HepG2 (cell line): Measurements from ENCODE around the gene PSMD1. TPM values are rescaled to one million over a fixed set of nuclear protein-coding genes. Genes with fewer than 3 reads are reported as not detected.
A peak's percentile ranks its signal among the peaks of the same experiment; 100 is the strongest.

ENCODE experiments used
- ATAC-seq: fragments of 200-7000 bp; cut with Tn5 transposase; 3 replicates; pipeline ENCODE4 v1.9.1; 2020; ENCODE audit warnings: mild to moderate bottlenecking, moderate library complexity
- BruUV-seq: library from RNA; stranded (reverse); fragments of 400-500 nt; replicated peaks from 2 replicates; lab custom pipeline; 2021; lab: Mats Ljungman, UMichigan
- CTCF ChIA-PET: fragments of 300-600 bp; formaldehyde crosslinking; extraction: SDS; loops from one replicate; lab custom pipeline; 2021; ENCODE audit warnings: low total read pairs, inconsistent platforms, low intra/inter-chr PET ratio; lab: Yijun Ruan, JAX
- POLR2A ChIA-PET: fragments of 350-600 bp; sonication (Branson Sonifier 250); formaldehyde crosslinking; loops from one replicate; lab custom pipeline; 2020; ENCODE audit warnings: antibody characterized with exemption, inconsistent platforms; lab: Yijun Ruan, JAX
- DNase-seq: peaks from one replicate; pipeline ENCODE4 v3.0.0-alpha.2; 2015; ENCODE audit warnings: low spot score
- FAIRE-seq: peaks from 3 replicates; lab custom pipeline; 2011; peaks lifted over from hg19 to GRCh38; lab: Jason Lieb, UNC
- H2AFZ ChIP-seq: one replicate; pipeline ENCODE4 v1.6.1; 2011; ENCODE audit warnings: low read length, inconsistent platforms
- H3K27ac ChIP-seq: fragments of 300-600 bp; 3 replicates; pipeline ENCODE4 v1.8.0; 2011; ENCODE audit warnings: mixed run types, mild to moderate bottlenecking, mixed read lengths, low read length, inconsistent platforms; ENCODE audit not compliant: insufficient read depth; ENCODE audit errors: extremely low read length
- H3K27me3 ChIP-seq, 2 experiments: fragments of 200-600 bp in 1 of 2; 2 replicates in 1 of 2; 3 replicates in 1 of 2; pipeline versions ENCODE4 v1.6.0 to v1.8.0; 2011; ENCODE audit warnings: low read length in 2 of 2, mild to moderate bottlenecking in 2 of 2, moderate library complexity in 2 of 2, inconsistent platforms in 1 of 2; ENCODE audit not compliant: insufficient read depth in 2 of 2, control insufficient read depth in 1 of 2
- H3K36me3 ChIP-seq, 2 experiments: fragments of 200-600 bp in 1 of 2; replicated peaks in 1 of 2; 2 replicates in 1 of 2; 3 replicates in 1 of 2; pipeline versions ENCODE4 v1.5.1 to v1.8.0; 2011; ENCODE audit warnings: low read length in 2 of 2, inconsistent platforms in 1 of 2; ENCODE audit not compliant: insufficient read depth in 2 of 2, control insufficient read depth in 1 of 2
- H3K4me1 ChIP-seq: 2 replicates; pipeline ENCODE4 v1.5.1; 2012; ENCODE audit warnings: low read length, inconsistent platforms; ENCODE audit not compliant: insufficient read depth
- H3K4me2 ChIP-seq: 2 replicates; pipeline ENCODE4 v1.6.0; 2011; ENCODE audit warnings: low read depth, low read length, inconsistent platforms
- H3K4me3 ChIP-seq, 3 experiments: fragments of 200-600 bp in 1 of 3; sonication (generic), shearing (Covaris generic) in 1 of 3; replicated peaks in 1 of 3; 2 replicates each; pipeline ENCODE4 v1.5.1; 2011 to 2016; ENCODE audit warnings: low read length in 3 of 3, inconsistent platforms in 2 of 3, low read depth in 2 of 3, mild to moderate bottlenecking in 2 of 3, control low read depth in 1 of 3, mixed read lengths in 1 of 3; ENCODE audit not compliant: insufficient read depth in 1 of 3
- H3K79me2 ChIP-seq: one replicate; pipeline ENCODE4 v1.6.1; 2011; ENCODE audit warnings: low read length, inconsistent platforms; ENCODE audit not compliant: insufficient read depth
- H3K9ac ChIP-seq: 2 replicates; pipeline ENCODE4 v1.6.0; 2011; ENCODE audit warnings: mild to moderate bottlenecking, low read depth, low read length, inconsistent platforms; ENCODE audit not compliant: insufficient read depth
- H3K9me3 ChIP-seq: 2 replicates; pipeline ENCODE4 v1.5.1; 2012; ENCODE audit warnings: mild to moderate bottlenecking, low read length
- H4K20me1 ChIP-seq: 2 replicates; pipeline ENCODE4 v1.6.0; 2011; ENCODE audit warnings: inconsistent platforms, mild to moderate bottlenecking, low read length, moderate library complexity; ENCODE audit not compliant: insufficient read depth
- MBD4 ChIP-seq: IDR thresholded peaks from 2 replicates; pipeline ENCODE4 v1.6.1; 2012; ENCODE audit warnings: low read length, inconsistent platforms, borderline replicate concordance
- MTF2 ChIP-seq: sonication (generic); formaldehyde crosslinking; IDR thresholded peaks from 2 replicates; pipeline ENCODE4 v1.5.0; 2020; ENCODE audit warnings: missing genetic modification reagents, borderline replicate concordance
- SIN3A ChIP-seq: IDR thresholded peaks from 2 replicates; pipeline ENCODE4 v1.6.1; 2011; ENCODE audit warnings: low read depth, mild to moderate bottlenecking, control low read depth, low read length, borderline replicate concordance
- WGBS: methylation state at CpG from one replicate; pipeline ENCODE4 v1.1.6; 2017; ENCODE audit warnings: low lambda C conversion rate; 5-methylcytosine and 5-hydroxymethylcytosine counted together
- in situ Hi-C: cut with HindIII; loops from 2 replicates; pipeline ENCODE4 v1.10.0; 2017; ENCODE audit warnings: low pct_unique_long_range_greater_than_20kb; ENCODE audit not compliant: extremely low pct_ligation_motif_present
- intact Hi-C: fragments of 100-400 bp; cut with micrococcal nuclease; formaldehyde crosslinking; loops from one replicate; pipeline ENCODE4 v1.10.0; 2022; ENCODE audit not compliant: unreplicated experiment
- polyA plus RNA-seq, 8 experiments: library from polyadenylated mRNA; depleted of rRNA in 3 of 8; stranded (reverse) in 7 of 8; unstranded in 1 of 8; fragments of >200 nt; fragmentation: Illumina TruSeq in 4 of 8; extraction: Trizol in 4 of 8; gene quantifications; 2 replicates each; pipeline versions ENCODE4 v1.2.1 to v1.2.3, GENCODE V29; 2011 to 2016; ENCODE audit warnings: low read depth in 4 of 8, missing spikeins in 1 of 8, mixed read lengths in 1 of 8; ENCODE audit not compliant: insufficient read depth in 1 of 8
- total RNA-seq, 5 experiments: library from RNA; depleted of rRNA; stranded (reverse); fragments of >200 nt; fragmentation: Illumina TruSeq; extraction: Trizol; gene quantifications; 2 replicates each; pipeline ENCODE4 v1.2.3, GENCODE V29; 2016; ENCODE audit warnings: low read depth in 1 of 5
- TF ChIP-seq, protein P1 (sequence below): sonication (generic); formaldehyde crosslinking; IDR thresholded peaks from 2 replicates; pipeline ENCODE4 v1.4.0; 2020; ENCODE audit warnings: missing genetic modification reagents
- TF ChIP-seq, protein P2 (sequence below): sonication (generic); formaldehyde crosslinking; IDR thresholded peaks from 2 replicates; pipeline ENCODE4 v1.4.0; 2020; ENCODE audit warnings: mild to moderate bottlenecking, missing genetic modification reagents
- TF ChIP-seq, protein P3 (sequence below): sonication (generic); formaldehyde crosslinking; IDR thresholded peaks from 2 replicates; pipeline ENCODE4 v1.8.0; 2022; ENCODE audit warnings: missing genetic modification reagents, low read depth, mild to moderate bottlenecking, borderline replicate concordance

PSMD1 gene
- total and polyA plus RNA-seq, 2 of the 13 experiments (the other 11 are each of a cell fraction or from before 2014, with no cell fraction given), result 136 to 191 TPM

DNA sequence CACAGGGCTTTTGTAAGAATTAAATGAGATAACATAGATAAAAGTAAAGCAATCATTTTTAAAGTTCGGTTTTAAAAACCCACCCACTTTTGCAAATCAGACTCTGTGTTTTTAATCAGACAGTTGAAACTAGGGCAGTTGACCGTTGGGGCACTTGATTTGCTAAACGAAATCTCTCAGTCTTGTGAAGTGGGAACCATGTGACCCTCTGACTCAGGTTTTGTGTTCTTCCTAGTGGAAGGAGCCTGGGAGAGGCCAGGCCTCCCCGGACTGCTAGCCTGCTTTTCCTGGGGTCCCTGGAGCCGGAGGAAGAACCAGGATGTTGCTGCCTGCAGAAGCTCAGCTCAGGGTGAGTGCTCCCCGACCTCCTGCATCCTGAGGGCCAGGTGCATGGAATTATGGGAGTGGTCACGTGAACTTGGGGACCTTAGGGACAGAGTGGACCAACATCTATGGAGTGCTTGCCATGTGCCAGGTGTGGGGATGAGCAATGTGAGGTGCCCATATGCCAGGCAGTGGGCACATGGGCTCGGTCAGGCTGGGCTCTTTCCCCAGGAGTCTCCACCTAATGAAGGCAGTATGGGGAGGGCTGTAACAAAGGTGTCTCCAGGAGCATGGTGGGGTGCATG, 15.5 kb upstream of the PSMD1 start (continued):
- TF ChIP-seq, protein P1, sequence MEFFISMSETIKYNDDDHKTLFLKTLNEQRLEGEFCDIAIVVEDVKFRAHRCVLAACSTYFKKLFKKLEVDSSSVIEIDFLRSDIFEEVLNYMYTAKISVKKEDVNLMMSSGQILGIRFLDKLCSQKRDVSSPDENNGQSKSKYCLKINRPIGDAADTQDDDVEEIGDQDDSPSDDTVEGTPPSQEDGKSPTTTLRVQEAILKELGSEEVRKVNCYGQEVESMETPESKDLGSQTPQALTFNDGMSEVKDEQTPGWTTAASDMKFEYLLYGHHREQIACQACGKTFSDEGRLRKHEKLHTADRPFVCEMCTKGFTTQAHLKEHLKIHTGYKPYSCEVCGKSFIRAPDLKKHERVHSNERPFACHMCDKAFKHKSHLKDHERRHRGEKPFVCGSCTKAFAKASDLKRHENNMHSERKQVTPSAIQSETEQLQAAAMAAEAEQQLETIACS (CRISPR knock-in tag), result no peak
- TF ChIP-seq SIN3A, result no peak
- TF ChIP-seq, protein P2, sequence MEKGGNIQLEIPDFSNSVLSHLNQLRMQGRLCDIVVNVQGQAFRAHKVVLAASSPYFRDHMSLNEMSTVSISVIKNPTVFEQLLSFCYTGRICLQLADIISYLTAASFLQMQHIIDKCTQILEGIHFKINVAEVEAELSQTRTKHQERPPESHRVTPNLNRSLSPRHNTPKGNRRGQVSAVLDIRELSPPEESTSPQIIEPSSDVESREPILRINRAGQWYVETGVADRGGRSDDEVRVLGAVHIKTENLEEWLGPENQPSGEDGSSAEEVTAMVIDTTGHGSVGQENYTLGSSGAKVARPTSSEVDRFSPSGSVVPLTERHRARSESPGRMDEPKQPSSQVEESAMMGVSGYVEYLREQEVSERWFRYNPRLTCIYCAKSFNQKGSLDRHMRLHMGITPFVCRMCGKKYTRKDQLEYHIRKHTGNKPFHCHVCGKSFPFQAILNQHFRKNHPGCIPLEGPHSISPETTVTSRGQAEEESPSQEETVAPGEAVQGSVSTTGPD (CRISPR knock-in tag), result no peak

DNA sequence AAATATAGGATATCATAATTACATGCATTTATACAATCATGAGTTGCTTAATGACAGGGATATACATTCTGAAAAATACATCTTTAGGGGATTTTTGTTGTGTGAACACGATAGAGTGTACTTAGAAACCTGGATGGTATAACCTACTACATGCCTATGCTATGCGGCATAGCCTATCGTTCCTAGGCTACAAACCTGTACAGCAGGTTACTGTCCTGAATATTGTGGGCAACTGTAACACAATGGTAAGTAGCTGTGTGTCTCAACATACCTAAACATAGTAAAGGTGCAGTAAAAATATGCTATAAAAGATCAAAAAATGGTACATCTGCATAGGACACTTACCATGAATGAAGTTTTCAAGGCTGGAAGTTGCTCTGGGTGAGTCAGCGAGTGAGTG, 12.9 kb upstream of the PSMD1 start:
- in situ Hi-C loops, result no loop called here
- no peak overlapping the region for H2AFZ ChIP-seq
- no peaks in the 10 kb centered on the region for H3K9me3 ChIP-seq
- H3K27ac ChIP-seq, result peak overlapping the region; percentile 21
- ChIA-PET POLR2A (no interaction called here), CTCF (no interaction called here)
- DNase-seq, result no peak
- ATAC-seq, result no peak
- H3K4me3 ChIP-seq, result no peak overlapping the region
- H3K79me2 ChIP-seq, result peaks cover 16% of the 10 kb centered on the region
- peaks cover 6% of the 10 kb centered on the region; the same call in 1 of the 2 replicates for H4K20me1 ChIP-seq
- H3K4me1 ChIP-seq, result peaks cover 74% of the 10 kb centered on the region
- no peaks in the 10 kb centered on the region; a peak in 1 of 5 replicates for H3K27me3 ChIP-seq
- 96% methylated on average over 4 of the region's 4 CpGs for WGBS
- TF ChIP-seq MBD4 (0 out of 2 replicates have a peak, but pooled peaks have one; percentile 23), MTF2 (CRISPR knock-in tag) (no peak)
- TF ChIP-seq, protein P3, sequence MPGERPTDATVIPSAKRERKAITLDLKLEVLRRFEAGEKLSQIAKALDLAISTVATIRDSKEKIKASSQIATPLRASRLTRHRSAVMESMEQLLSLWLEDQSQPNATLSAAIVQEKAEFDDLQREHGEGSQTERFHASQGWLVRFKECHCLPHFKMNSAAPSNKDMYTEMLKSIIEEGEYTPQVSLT (CRISPR knock-in tag), result no peak
- BruUV-seq, result no TSS peak
- no peak overlapping the region for H3K9ac ChIP-seq
- peaks cover 15 to 39% of the 10 kb centered on the region in 2 experiments for H3K36me3 ChIP-seq
- intact Hi-C loops, result loop anchor here (10.0 kb wide), 1 partner anchor 661 kb away; the partner anchor contains the start of gene PTMA
- FAIRE-seq, result no peak
- H3K4me2 ChIP-seq, result no peak overlapping the region
